IMR-90 (cell line): Measurements from ENCODE around the gene OR6C2. TPM values are rescaled to one million over a fixed set of nuclear protein-coding genes. Genes with fewer than 3 reads are reported as not detected.
"Not testable (repeated sequence)": the region's sequence is repeated elsewhere in the genome, so short reads cannot be mapped to it uniquely, and the experiment has no call there.

Experiments used
- ATAC-seq: fragments of 200-7000 bp; cut with Tn5 transposase; 2 replicates; pipeline ENCODE4 v1.9.1; 2020; ENCODE audit warnings: low read depth, mild to moderate bottlenecking, moderate library complexity
- BruUV-seq: library from RNA; stranded (reverse); fragments of 400-500 nt; replicated peaks from 2 replicates; lab custom pipeline; 2021; lab: Mats Ljungman, UMichigan
- CTCF ChIA-PET: fragments of 300-600 bp; formaldehyde crosslinking; extraction: SDS; loops from one replicate; lab custom pipeline; 2021; ENCODE audit warnings: antibody characterized with exemption; lab: Yijun Ruan, JAX
- POLR2A ChIA-PET: fragments of 300-600 bp; sonication (Branson Sonifier 250); formaldehyde crosslinking; loops from one replicate; lab custom pipeline; 2022; ENCODE audit warnings: antibody characterized with exemption; ENCODE audit not compliant: unreplicated experiment; lab: Charles Lee
- DNase-seq: peaks from one replicate; pipeline ENCODE4 v3.0.0; 2013
- H2AFZ ChIP-seq: replicated peaks from 2 replicates; pipeline ENCODE3; 2013; ENCODE audit warnings: low read length, mild to moderate bottlenecking; ENCODE audit not compliant: poor library complexity
- H2AK5ac ChIP-seq: 2 replicates; pipeline ENCODE4 v1.6.1; 2013; ENCODE audit warnings: low read depth, low read length, inconsistent platforms
- H2AK9ac ChIP-seq: replicated peaks from 2 replicates; pipeline ENCODE3; 2013; ENCODE audit warnings: mild to moderate bottlenecking, low read depth, low read length, moderate library complexity; ENCODE audit not compliant: poor library complexity
- H2BK120ac ChIP-seq: 2 replicates; pipeline ENCODE4 v1.6.1; 2013; ENCODE audit warnings: low read depth, low read length, inconsistent platforms
- H2BK15ac ChIP-seq: 3 replicates; pipeline ENCODE4 v1.6.1; 2013; ENCODE audit warnings: low read depth, low read length, inconsistent platforms
- H2BK20ac ChIP-seq: 2 replicates; pipeline ENCODE4 v1.6.1; 2013; ENCODE audit warnings: low read depth, mild to moderate bottlenecking, inconsistent platforms, low read length, moderate library complexity
- H2BK5ac ChIP-seq: 2 replicates; pipeline ENCODE4 v1.6.1; 2013; ENCODE audit warnings: mild to moderate bottlenecking, low read depth, low read length, inconsistent platforms; ENCODE audit not compliant: poor library complexity, severe bottlenecking
- H3K14ac ChIP-seq: replicated peaks from 2 replicates; pipeline ENCODE4 v1.6.1; 2013; ENCODE audit warnings: low read depth, low read length, inconsistent platforms
- H3K18ac ChIP-seq: 2 replicates; pipeline ENCODE4 v1.6.1; 2013; ENCODE audit warnings: low read depth, low read length, control low read depth
- H3K23ac ChIP-seq: 2 replicates; pipeline ENCODE4 v1.6.1; 2013; ENCODE audit warnings: low read depth, low read length, inconsistent platforms
- H3K27ac ChIP-seq: 2 replicates; pipeline ENCODE4 v1.5.1; 2013; ENCODE audit warnings: mild to moderate bottlenecking, control low read depth, low read length; ENCODE audit not compliant: insufficient read depth
- H3K27me3 ChIP-seq: 2 replicates; pipeline ENCODE4 v1.6.1; 2013; ENCODE audit warnings: low read length; ENCODE audit not compliant: control insufficient read depth, insufficient read depth
- H3K36me3 ChIP-seq: 2 replicates; pipeline ENCODE4 v1.6.1; 2013; ENCODE audit warnings: low read length, mixed read lengths; ENCODE audit not compliant: control insufficient read depth, insufficient read depth
- H3K4ac ChIP-seq: 2 replicates; pipeline ENCODE4 v1.6.1; 2013; ENCODE audit warnings: low read depth, low read length, inconsistent platforms
- H3K4me1 ChIP-seq: 2 replicates; pipeline ENCODE4 v1.6.1; 2013; ENCODE audit warnings: low read length, mixed read lengths; ENCODE audit not compliant: control insufficient read depth, insufficient read depth
- H3K4me2 ChIP-seq: 2 replicates; pipeline ENCODE4 v1.6.1; 2013; ENCODE audit warnings: low read depth, mild to moderate bottlenecking, control low read depth, low read length, moderate library complexity
- H3K4me3 ChIP-seq: 2 replicates; pipeline ENCODE4 v1.5.1; 2013; ENCODE audit warnings: low read depth, mild to moderate bottlenecking, control low read depth, low read length, moderate library complexity; ENCODE audit not compliant: insufficient read depth
- H3K56ac ChIP-seq: 2 replicates; pipeline ENCODE4 v1.6.1; 2013; ENCODE audit warnings: low read length, inconsistent platforms; ENCODE audit not compliant: insufficient read depth; ENCODE audit errors: extremely low read depth
- H3K79me1 ChIP-seq, 2 experiments: 2 replicates each; pipeline ENCODE4 v1.6.1; 2013; ENCODE audit warnings: low read length in 2 of 2, inconsistent platforms in 1 of 2, low read depth in 1 of 2
- H3K9ac ChIP-seq: 2 replicates; pipeline ENCODE4 v1.6.1; 2013; ENCODE audit warnings: low read depth, low read length, control low read depth
- H3K9me1 ChIP-seq: 2 replicates; pipeline ENCODE4 v1.6.1; 2013; ENCODE audit warnings: low read length, inconsistent platforms; ENCODE audit not compliant: insufficient read depth
- H3K9me3 ChIP-seq: 2 replicates; pipeline ENCODE4 v1.6.1; 2013; ENCODE audit warnings: low read length; ENCODE audit not compliant: control insufficient read depth, insufficient read depth
- H4K20me1 ChIP-seq: 2 replicates; pipeline ENCODE4 v1.6.1; 2013; ENCODE audit warnings: low read length, inconsistent platforms; ENCODE audit not compliant: insufficient read depth
- H4K5ac ChIP-seq: 2 replicates; pipeline ENCODE4 v1.6.1; 2013; ENCODE audit warnings: mild to moderate bottlenecking, low read depth, low read length, control low read depth
- H4K8ac ChIP-seq, 2 experiments: 2 replicates each; pipeline ENCODE4 v1.6.1; 2013; ENCODE audit warnings: low read depth in 2 of 2, low read length in 2 of 2, control low read depth in 1 of 2, inconsistent platforms in 1 of 2
- H4K91ac ChIP-seq: 2 replicates; pipeline ENCODE4 v1.6.1; 2013; ENCODE audit warnings: low read depth, low read length, inconsistent platforms; ENCODE audit not compliant: insufficient read depth
- CEBPB ChIP-seq: IDR thresholded peaks from 2 replicates; pipeline ENCODE4 v1.6.1; 2012; ENCODE audit warnings: low read depth, low read length, improper control_type of control experiment
- CHD1 ChIP-seq: IDR thresholded peaks from 2 replicates; pipeline ENCODE4 v1.6.1; 2012; ENCODE audit warnings: low read depth, low read length, improper control_type of control experiment
- FOS ChIP-seq: fragments of 150-350 bp; IDR thresholded peaks from 2 replicates; pipeline ENCODE4 v1.6.1; 2016; ENCODE audit warnings: low read depth, low read length
- MXI1 ChIP-seq: IDR thresholded peaks from 2 replicates; pipeline ENCODE4 v1.6.1; 2012; ENCODE audit warnings: low read depth, mild to moderate bottlenecking, low read length, moderate library complexity, borderline replicate concordance
- RAD21 ChIP-seq: IDR thresholded peaks from 2 replicates; pipeline ENCODE4 v1.6.1; 2012; ENCODE audit warnings: low read length, improper control_type of control experiment
- RCOR1 ChIP-seq: IDR thresholded peaks from 2 replicates; pipeline ENCODE4 v1.6.1; 2012; ENCODE audit warnings: mild to moderate bottlenecking, low read length, improper control_type of control experiment; ENCODE audit not compliant: insufficient replicate concordance
- WGBS, 2 experiments: methylation state at CpG; one replicate each; pipeline versions ENCODE4 v1.1.5 to v1.1.7; 2013; ENCODE audit warnings: missing lambda C conversion rate in 2 of 2; ENCODE audit not compliant: insufficient read length in 1 of 2; ENCODE audit errors: extremely low coverage in 2 of 2; 5-methylcytosine and 5-hydroxymethylcytosine counted together
- dilution Hi-C: fragments of 300-500 bp; cut with HindIII; formaldehyde crosslinking; loops from one replicate; pipeline ENCODE4 v1.14.3; 2018; ENCODE audit warnings: low sequenced_read_pairs; ENCODE audit not compliant: unreplicated experiment
- in situ Hi-C: fragments of 300-500 bp; cut with MboI; formaldehyde crosslinking; loops from 3 replicates; pipeline ENCODE4 v1.14.3; 2019; ENCODE audit warnings: low sequenced_read_pairs, inconsistent platforms, mixed read lengths
- intact Hi-C: fragments of 100-400 bp; cut with micrococcal nuclease; formaldehyde crosslinking; loops from 2 replicates; pipeline ENCODE4 v1.10.0; 2022
- polyA plus RNA-seq, 3 experiments: library from polyadenylated mRNA; depleted of rRNA; stranded (reverse); fragments of >200 nt; gene quantifications; 2 replicates each; pipeline ENCODE4 v1.2.3, GENCODE V29; 2012; ENCODE audit warnings: low replicate concordance in 1 of 3
- total RNA-seq: library from RNA; depleted of rRNA; stranded (reverse); fragments of >200 nt; gene quantifications from 2 replicates; pipeline ENCODE4 v1.2.3, GENCODE V29; 2012
- TF ChIP-seq, protein P1 (sequence below): fragments of 150-350 bp; IDR thresholded peaks from 2 replicates; pipeline ENCODE4 v1.6.1; 2016; ENCODE audit warnings: low read depth, mild to moderate bottlenecking, low read length, moderate library complexity, borderline replicate concordance

OR6C2 gene
- total and polyA plus RNA-seq, 2 of the 4 experiments (the other 2 are of a cell fraction): not detected

DNA sequence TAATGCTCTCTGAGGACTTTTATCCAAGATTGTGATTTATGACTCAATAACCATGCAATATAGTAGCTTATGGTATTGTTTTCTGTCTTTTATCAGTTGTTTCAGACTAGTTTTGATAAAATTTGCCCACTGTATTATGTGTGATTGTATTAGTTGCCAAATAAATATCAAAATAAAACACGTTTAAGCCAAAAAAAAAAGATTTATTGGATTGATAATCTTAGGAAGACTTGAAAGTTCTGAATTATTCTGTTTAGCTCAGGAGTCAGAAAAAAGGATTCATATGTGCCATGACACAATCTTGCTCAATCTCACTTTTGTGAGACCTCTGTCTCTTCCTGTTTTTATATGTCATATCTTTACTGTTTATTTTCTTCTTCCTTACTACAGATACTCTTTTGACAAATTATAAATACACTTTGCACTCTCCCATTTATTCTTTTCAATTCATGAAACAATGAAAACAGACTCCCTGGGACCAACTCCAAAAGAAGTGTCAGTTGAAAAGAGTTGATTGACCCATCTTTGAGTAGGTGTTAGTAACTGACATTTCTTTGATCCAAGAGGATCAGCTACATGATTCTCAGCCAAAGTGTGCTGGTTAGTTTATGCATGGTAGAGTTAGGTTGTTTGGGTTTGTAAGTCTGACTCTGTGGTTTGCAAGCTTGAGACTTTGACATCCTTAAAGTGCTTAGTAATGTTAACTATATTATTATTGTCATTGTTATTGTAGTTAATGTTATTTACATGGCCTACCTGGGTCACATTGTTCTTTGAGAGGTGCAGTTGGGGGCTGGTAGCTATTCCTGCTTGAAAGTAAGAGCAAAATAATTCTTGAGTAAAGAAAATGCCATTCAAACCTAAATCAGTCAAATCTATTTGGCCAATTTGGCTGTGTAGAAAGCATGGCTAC is 15.3 kb upstream of the OR6C2 start:
- Histone ChIP-seq H3K9me1 (no peaks in the 10 kb centered on the region), H3K14ac (no peak overlapping the region), H3K27ac (no peak overlapping the region), H3K56ac (no peak overlapping the region), H2AFZ (no peak overlapping the region), H4K20me1 (no peaks in the 10 kb centered on the region), H3K4me3 (no peak overlapping the region), H3K4me1 (no peaks in the 10 kb centered on the region), H2BK120ac (no peak overlapping the region), H3K36me3 (no peaks in the 10 kb centered on the region), H3K18ac (no peak overlapping the region), H3K4ac (no peak overlapping the region), H4K91ac (no peak overlapping the region), H2AK5ac (no peak overlapping the region), H3K9ac (no peak overlapping the region), H2AK9ac (no peak overlapping the region), H3K79me1 (no peaks in the 10 kb centered on the region), H2BK20ac (no peak overlapping the region), H3K9me3 (no peaks in the 10 kb centered on the region), H2BK15ac (no peak overlapping the region), H3K4me2 (no peak overlapping the region), H4K8ac (no peak overlapping the region), H3K27me3 (no peaks in the 10 kb centered on the region), H4K5ac (no peak overlapping the region), H3K23ac (no peak overlapping the region), H2BK5ac (no peak overlapping the region)
- POLR2A ChIA-PET: no interaction called here
- no peak for DNase-seq
- no TSS peak for BruUV-seq
- ATAC-seq: no peak
- in situ Hi-C loops: no loop called here
- TF ChIP-seq RAD21 (no peak), CHD1 (no peak), FOS (no peak), RCOR1 (no peak), CEBPB (no peak), MXI1 (no peak)
- TF ChIP-seq, protein P1, sequence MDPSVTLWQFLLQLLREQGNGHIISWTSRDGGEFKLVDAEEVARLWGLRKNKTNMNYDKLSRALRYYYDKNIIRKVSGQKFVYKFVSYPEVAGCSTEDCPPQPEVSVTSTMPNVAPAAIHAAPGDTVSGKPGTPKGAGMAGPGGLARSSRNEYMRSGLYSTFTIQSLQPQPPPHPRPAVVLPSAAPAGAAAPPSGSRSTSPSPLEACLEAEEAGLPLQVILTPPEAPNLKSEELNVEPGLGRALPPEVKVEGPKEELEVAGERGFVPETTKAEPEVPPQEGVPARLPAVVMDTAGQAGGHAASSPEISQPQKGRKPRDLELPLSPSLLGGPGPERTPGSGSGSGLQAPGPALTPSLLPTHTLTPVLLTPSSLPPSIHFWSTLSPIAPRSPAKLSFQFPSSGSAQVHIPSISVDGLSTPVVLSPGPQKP: no peak
- CTCF ChIA-PET: no interaction called here
- intact Hi-C loops: no loop called here
- dilution Hi-C loops: no loop called here
- no CpG with 5 or more reads among the region's 1 CpG for WGBS, 2 experiments

DNA sequence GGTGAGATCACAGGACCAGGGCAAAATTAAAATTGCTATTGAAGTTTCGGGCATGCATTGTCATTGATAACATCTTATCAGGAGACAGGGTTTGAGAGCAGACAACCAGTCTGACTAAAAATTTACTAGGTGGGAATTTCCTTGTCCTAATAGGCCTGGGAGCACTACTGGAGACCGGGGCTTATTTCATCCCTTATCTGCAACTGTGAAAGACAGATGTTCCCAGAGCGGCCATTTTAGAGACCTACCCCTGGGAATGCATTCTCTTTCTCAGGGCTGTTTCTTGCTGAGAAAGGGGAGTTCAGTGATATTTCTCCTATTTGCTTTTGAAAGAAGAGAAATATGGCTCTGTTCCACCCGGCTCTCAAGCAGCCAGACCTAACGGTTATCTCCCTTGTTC is 2.6 kb upstream of the OR6C2 start:
- H3K4me3 ChIP-seq, H2BK15ac ChIP-seq, H3K9me1 ChIP-seq, H4K5ac ChIP-seq, H3K9me3 ChIP-seq, H3K4me1 ChIP-seq, ATAC-seq, H4K91ac ChIP-seq, H3K23ac ChIP-seq, H3K4ac ChIP-seq, H2BK120ac ChIP-seq, H3K36me3 ChIP-seq, H2AFZ ChIP-seq, intact Hi-C loops, H2AK9ac ChIP-seq, BruUV-seq, H4K8ac ChIP-seq, H3K4me2 ChIP-seq, DNase-seq, H3K27ac ChIP-seq, H3K14ac ChIP-seq, H4K20me1 ChIP-seq, dilution Hi-C loops, H3K9ac ChIP-seq, H2AK5ac ChIP-seq, H3K56ac ChIP-seq, H2BK20ac ChIP-seq, H3K18ac ChIP-seq, in situ Hi-C loops, H3K79me1 ChIP-seq, H2BK5ac ChIP-seq, POLR2A ChIA-PET, CTCF ChIA-PET, H3K27me3 ChIP-seq: not testable (repeated sequence)
- WGBS, 2 experiments: 73% methylated on average over 2 of the region's 5 CpGs; no CpG with 5 or more reads in 1 of the 2 experiments
